ENCODE measurements around the gene GOT1.
A peak's percentile ranks its signal among the peaks of the same experiment; 100 is the strongest.

Gene GOT1

GRCh38 chr10:99432881-99433280, 2.5 kb upstream of the GOT1 start:
- DNase-seq (ENCODE audit: extremely low read depth, insufficient read length): no peak
- H3K27me3 ChIP-seq (replicated peaks; ENCODE audit: control insufficient read depth, insufficient read depth, low read length): no peaks in the 10 kb centered on the region
- H3K36me3 ChIP-seq (ENCODE audit: control insufficient read depth, insufficient read depth, low read length): peaks cover 3% of the 10 kb centered on the region; the same call in 1 of the 2 replicates
- TF ChIP-seq CTCF (IDR thresholded peaks at IDR 0.05; ENCODE audit: insufficient read depth, low read length, poor library complexity, severe bottlenecking): no peak
- no peak overlapping the region for H3K4me3 ChIP-seq (replicated peaks; ENCODE audit: low read depth, low read length)

- H3K4me3 ChIP-seq (replicated peaks; ENCODE audit: low read depth, low read length): no peak overlapping the region; the same call in 1 of the 2 replicates
- no peak for TF ChIP-seq CTCF (IDR thresholded peaks at IDR 0.05; ENCODE audit: insufficient read depth, low read length, poor library complexity, severe bottlenecking)
- DNase-seq (ENCODE audit: extremely low read depth, insufficient read length): no peak
- peaks cover 3% of the 10 kb centered on the region; the same call in 1 of the 2 replicates for H3K36me3 ChIP-seq (ENCODE audit: control insufficient read depth, insufficient read depth, low read length)
- no peaks in the 10 kb centered on the region for H3K27me3 ChIP-seq (replicated peaks; ENCODE audit: control insufficient read depth, insufficient read depth, low read length)
These were observed 1.6 kb upstream of the GOT1 start for GRCh38 chr10:99432047-99432446.

- no peaks in the 10 kb centered on the region for H3K27me3 ChIP-seq (replicated peaks; ENCODE audit: control insufficient read depth, insufficient read depth, low read length)
- no peak for TF ChIP-seq CTCF (IDR thresholded peaks at IDR 0.05; ENCODE audit: insufficient read depth, low read length, poor library complexity, severe bottlenecking)
- DNase-seq (ENCODE audit: extremely low read depth, insufficient read length): no peak
- peak overlapping the region; percentile 97 for H3K4me3 ChIP-seq (replicated peaks; ENCODE audit: low read depth, low read length)
- H3K36me3 ChIP-seq (ENCODE audit: control insufficient read depth, insufficient read depth, low read length): peaks cover 3% of the 10 kb centered on the region; the same call in 1 of the 2 replicates
These were observed 851 bp upstream of the GOT1 start for GRCh38 chr10:99431190-99431760.

GRCh38 chr10:99430116-99430450, 341 bp downstream of the GOT1 start:
- Histone ChIP-seq H3K27me3 (replicated peaks; ENCODE audit: control insufficient read depth, insufficient read depth, low read length) (no peaks in the 10 kb centered on the region), H3K36me3 (ENCODE audit: control insufficient read depth, insufficient read depth, low read length) (peaks cover 3% of the 10 kb centered on the region; the same call in 1 of the 2 replicates), H3K4me3 (replicated peaks; ENCODE audit: low read depth, low read length) (peak overlapping the region; percentile 97)
- DNase-seq (ENCODE audit: extremely low read depth, insufficient read length): no peak
- TF ChIP-seq CTCF (IDR thresholded peaks at IDR 0.05; ENCODE audit: insufficient read depth, low read length, poor library complexity, severe bottlenecking): no peak

- DNase-seq (ENCODE audit: extremely low read depth, insufficient read length): no peak
- H3K27me3 ChIP-seq (replicated peaks; ENCODE audit: control insufficient read depth, insufficient read depth, low read length): no peaks in the 10 kb centered on the region
- TF ChIP-seq CTCF (IDR thresholded peaks at IDR 0.05; ENCODE audit: insufficient read depth, low read length, poor library complexity, severe bottlenecking): no peak
- H3K4me3 ChIP-seq (replicated peaks; ENCODE audit: low read depth, low read length): peak overlapping the region; percentile 97
- peaks cover 3% of the 10 kb centered on the region; the same call in 1 of the 2 replicates for H3K36me3 ChIP-seq (ENCODE audit: control insufficient read depth, insufficient read depth, low read length)
These were observed 818 bp downstream of the GOT1 start for GRCh38 chr10:99429517-99430095.

Data from GM06990 (cell line).